NCI-H146 treated with DMSO at 0.1 percent for 48 hours (cell line): ENCODE measurements around the gene SH3PXD2A.
"Not testable (repeated sequence)": the region's sequence is repeated elsewhere in the genome, so short reads cannot be mapped to it uniquely, and the experiment has no call there.

Experiments
- DNase-seq: peaks from one replicate; lab custom pipeline; 2025; ENCODE audit not compliant: unreplicated experiment; lab: John Stamatoyannopoulos, UW

The SH3PXD2A gene

DNA sequence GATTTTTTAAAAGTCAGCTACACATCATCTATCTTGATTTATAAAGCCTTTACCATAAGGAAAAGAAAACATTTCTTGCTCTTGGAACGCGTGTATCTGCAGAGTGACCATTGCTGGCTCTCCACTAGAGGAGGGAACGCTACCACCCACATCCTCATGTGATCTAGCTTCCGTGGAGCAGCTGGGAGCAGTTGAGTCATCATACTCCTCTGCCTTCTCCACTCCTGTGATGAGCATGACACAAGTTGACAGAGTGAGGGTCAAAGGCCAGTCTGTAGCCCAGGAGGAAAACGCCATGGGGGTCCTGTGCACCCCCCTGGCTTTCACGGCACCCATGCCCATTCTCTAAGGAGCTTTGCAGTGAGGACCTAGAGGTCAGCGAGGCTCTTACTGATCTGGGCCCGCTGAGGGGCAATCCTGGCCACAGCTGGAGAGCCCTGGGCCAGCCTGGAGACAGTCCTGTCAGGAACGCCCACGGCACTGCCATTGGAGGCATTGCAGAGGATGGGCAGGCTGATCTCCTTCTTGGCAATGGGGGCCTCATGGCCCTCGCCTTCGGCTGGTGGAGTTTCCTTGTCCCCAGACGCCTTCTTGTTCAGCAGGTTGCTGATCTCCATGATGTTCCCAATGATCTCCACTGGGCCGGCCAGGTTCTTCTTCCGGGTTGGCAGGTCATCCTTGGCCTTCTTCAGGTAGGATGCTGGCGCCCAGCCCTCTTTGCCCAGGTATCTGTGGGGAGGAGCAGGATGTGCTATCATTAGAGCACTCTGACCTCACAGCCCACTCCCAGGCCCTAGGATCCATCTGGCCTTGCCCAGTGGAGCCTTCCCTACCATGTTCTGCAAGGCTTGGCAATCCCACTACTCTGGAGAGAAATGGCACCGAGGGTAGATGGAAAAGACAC is 242.7 kb downstream of the SH3PXD2A start:
- DNase-seq = no peak

DNA sequence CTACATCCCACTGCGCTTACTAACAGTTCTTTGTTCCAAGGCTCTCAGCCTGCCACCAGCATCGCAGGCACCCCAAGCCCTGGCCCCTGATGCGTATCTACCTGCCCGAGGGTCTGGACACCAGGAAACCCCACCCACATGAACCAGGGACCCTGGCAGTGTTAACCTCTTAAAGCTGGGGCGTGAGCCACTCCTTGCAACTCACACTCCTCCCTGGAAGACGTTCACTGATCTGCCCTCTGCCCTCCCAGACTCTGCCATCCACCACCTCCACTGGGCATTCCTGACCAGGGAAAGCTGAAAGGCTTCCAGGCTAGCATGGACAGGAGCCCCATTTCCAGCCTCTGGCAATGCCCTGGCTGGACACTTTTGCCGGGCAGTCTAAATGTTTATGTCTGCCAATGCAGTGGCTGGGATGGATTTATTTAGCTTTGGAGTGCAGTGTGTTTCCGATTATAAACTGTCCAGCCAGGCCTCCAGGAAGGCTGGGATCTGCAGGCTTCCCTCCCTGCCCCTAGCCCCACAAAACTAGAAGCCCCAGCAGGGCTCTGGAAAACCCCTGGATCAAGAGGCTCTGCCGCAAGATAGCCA is 244.4 kb downstream of the SH3PXD2A start:
- DNase-seq = no peak

DNA sequence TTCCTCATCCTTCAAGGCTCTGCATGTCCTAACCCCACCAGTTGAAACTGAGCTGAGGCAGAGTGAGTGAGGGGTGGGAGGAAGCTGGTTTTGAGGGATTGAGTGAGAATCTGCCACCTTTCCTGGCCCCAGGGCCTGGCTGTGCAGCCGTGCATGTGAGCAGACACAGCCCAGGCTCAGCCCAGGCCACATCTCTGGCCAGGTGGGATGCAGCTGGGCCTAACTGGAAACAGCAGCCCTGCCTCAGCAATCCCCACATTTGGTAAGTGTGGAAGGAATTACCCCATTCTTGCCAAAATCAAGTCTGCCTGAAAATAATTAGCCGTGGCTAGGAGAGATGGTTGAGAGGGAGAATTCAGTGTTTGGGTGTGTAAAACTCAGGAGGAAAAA is 245.3 kb downstream of the SH3PXD2A start:
- DNase-seq = no peak

DNA sequence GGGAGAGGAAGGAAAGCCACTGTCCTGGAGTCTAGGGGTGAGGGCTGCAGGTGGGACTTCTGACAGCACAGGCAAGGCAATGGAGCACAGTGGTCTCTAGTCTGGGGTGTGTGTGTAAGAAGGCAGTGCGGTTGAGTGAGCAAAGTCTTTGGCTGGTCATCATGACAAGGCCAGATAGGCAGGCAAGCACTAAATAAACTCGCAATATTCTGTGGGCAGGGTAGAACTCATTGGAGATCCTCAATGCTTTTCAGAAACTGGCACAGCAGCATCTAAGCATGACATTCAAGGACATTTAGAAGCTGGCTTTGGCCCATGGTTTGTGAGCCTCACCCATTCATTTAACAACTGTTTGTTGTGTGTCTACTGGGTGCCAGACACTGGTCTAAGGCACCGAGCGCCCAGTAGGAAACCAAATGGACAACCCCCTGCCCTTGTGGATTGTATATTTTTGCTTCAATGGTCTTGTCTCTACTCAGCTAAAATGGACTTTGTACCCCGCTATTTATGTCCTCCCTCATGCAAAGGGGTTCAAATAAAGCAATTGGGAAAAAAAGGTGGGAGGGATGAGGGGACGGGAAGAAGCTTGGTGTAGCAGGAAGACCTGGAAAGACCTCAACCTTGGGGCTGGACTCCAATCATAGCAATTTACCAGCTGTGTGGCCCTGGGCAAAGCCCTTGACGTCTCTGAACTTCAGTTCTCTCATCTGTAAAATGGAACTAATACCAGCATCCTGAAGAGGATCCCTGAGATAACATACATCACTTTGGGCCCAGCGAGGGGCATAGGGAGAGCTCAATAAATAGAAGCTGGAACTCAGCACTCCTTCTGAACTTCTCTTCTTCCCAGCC is 245.9 kb downstream of the SH3PXD2A start:
- no peak for DNase-seq

DNA sequence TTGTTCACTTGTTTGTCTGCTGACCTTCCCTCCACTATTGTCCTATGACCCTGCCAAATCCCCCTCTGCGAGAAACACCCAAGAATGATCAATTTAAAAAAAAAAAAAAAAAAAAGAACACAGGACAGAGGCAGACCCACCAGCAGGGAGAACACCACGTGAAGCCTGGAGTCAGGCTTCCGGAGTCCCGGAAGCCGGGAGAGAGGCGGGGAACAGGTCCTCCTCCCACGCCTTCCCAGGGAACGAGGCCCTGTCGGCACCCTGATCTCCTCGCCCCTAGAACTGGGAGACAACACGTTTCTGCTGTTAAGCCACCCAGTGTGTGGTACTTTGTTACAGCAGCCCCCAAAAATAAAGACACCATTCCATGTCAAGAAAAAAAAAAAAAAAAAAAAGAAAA is 247.3 kb downstream of the SH3PXD2A start:
- not testable (repeated sequence) for DNase-seq

DNA sequence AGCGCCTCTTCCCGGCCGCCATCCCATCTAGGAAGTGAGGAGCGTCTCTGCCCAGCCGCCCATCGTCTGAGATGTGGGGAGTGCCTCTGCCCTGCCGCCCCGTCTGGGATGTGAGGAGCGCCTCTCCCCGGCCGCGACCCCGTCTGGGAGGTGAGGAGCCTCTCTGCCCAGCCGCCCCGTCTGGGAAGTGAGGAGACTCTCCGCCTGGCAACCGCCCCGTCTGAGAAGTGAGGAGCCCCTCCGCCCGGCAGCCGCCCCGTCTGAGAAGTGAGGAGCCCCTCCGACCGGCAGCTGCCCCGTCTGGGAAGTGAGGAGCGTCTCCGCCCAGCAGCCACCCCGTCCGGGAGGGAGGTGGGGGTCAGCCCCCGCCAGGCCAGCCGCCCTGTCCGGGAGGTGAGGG is 248.3 kb downstream of the SH3PXD2A start:
- DNase-seq = not testable (repeated sequence)

DNA sequence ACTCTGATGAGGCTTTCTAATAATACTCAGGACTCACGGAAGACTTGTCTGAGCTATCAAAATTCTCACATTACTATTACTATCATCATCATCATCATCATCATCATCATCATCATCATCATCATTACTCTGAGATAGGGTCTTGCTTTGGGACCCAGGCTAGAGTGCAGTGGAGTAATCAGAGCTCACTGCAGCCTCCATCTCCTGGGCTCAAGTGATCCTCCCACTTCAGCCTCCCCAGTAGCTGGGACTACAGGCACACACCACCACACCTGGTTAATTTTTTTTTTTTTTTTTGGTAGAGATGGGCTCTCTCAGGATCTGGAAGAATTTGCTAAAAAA is 249.3 kb downstream of the SH3PXD2A start:
- not testable (repeated sequence) for DNase-seq

DNA sequence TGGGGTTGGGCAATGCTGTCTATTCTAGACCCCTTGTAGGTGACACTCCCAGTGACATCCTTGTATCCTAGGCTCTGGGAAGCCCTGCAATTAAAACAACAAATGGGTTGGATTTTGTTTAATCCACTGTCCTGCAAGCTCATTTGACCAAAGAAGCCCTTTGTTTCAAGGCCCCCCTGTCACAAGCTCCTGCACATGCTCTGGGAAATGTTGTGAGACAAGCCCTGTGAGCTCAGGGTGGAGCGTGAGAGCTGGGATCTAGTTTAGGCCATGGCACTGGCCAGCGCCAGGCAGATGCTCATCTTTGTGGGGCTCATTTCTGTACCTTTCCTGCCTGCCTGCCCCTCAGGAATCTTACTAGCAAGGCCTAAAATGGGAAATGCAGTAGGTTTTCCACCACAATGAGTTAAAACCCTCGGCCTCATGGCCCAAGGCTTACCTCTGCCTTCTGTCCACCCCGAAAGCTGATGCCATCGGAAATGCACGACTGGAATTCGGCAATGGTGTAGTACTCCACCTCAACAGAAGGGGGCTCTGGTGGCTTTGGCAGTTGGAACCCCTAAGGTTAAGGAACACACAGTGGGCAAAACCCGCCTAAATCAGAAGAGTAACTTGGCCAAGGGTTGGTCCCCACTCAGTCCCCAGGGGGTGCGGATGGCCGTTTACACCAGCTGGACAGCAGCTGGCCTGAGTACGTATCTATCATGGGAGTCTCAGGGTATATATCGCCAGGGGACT is 249.8 kb downstream of the SH3PXD2A start:
- DNase-seq = no peak

DNA sequence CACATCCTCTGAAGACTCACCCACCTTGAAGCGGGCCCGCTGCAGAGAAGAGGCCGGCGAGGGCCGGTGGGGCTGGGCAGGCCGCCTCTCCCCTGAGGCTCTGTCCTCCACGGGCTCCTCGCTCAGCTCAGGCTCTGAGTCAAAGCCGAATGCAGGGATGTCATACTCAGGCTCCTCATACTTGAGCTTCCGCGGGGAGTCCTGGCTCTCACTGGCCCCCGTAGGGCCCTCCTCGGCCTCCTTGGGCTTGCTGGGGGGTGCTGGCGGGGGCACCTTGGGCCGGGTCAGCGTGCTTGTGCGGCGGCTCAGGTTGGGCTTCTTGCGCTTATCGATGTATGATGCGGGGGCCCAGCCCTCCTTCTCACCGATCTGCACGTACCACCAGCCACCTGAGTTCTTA is 252.0 kb downstream of the SH3PXD2A start:
- no peak for DNase-seq

DNA sequence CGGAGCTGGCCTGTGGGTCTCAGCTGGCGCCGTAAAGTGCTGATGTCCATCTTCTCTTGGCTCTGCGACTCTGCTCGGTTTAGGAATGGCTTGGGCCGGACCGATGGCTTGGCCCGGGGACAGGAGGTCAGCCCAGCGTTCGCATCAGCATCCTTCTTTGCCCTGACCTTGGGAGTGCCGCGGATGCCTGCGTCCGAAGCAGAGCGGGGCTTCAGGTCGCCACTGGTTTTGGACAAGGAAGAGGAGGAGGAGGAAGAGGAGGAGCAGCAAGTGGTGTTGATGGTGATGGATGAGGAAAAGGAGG is 252.6 kb downstream of the SH3PXD2A start:
- no peak for DNase-seq

DNA sequence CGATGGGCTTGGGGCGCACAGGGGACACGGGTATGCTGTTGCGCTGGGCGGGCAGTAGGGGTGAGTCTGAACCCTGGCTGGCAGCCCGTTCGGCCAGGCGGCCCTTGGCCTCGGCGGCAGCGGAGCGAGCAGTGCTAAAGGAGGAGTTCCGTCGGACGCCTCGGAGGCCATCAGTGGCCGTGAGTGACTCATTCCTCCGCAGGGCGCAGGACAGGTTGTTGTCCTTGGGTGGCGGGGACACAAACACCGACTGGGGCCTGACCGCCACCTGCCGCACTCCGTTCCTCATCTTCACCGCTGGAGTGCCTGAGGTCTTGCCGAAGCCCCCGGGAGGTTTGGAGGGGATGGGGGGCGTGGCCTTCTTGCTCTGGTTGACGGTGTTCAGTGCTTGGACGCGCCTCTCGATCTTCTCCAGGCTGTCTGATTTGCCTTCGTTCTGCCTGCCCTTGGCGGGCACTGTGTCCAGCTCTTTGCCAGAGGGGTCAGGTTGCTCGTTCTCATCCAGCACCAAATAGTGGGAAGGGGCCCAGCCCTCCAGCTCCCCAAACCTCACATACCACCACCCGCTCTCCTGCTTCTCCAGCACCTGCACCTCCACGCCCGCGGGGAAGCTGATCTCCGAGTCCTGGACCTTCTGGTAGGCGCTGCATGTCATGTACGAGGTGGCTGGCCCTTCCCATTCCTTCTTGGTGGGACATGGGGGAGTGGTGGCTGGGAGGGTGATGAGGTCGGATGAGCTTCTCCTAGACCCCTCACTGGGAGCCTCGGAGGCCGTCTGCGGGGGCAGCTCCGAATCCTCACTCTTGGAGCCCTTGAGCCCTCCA is 253.1 kb downstream of the SH3PXD2A start:
- DNase-seq = no peak

DNA sequence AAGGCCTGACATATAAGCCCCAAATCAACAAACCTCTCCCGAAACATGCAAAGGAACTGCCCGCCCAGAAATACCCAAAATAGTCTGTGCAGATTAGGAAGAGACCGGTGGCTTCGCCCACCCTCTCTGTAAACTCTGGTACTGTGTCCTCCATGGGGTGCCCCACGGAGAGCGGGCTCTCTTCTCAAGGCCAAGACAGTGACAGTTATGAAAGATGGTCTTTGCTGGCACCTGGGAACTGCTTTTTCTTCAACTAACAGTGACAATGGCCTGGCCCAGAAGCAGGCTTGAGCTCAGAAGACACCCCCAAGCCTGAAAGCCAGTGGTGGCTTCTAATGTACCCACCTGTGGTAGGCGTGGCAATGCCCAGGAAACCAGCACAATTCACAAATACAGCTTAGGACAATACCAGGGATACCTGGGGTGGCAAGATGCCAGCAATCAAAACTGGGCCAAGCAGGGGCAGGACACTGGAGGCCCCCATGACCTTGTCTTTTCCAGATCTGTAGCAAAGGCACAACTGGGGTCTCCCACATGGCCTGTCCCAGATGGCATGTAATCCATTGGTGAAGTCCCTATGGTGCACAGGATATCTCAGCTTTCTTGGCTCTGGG is 254.3 kb downstream of the SH3PXD2A start:
- DNase-seq = no peak

DNA sequence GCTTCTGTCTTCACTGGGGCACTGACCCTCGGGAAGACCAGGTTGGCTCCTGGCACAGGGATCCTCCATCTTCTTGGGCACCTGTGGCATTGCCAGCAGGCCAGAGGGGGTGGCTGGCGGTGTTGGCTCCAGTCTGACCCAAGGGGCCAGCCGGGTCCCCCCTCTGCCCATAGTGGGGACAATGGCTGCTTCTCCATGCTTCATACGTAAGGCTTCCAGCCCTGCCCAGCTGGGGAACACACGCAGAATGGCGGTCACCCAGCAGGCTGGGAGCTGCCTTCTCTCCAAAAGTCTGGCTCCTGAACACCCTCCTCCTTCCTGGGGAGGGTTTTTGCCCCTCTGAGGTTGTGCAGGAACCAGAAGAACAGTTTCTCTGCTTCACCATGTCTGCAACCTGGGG is 255.1 kb downstream of the SH3PXD2A start:
- DNase-seq = no peak

DNA sequence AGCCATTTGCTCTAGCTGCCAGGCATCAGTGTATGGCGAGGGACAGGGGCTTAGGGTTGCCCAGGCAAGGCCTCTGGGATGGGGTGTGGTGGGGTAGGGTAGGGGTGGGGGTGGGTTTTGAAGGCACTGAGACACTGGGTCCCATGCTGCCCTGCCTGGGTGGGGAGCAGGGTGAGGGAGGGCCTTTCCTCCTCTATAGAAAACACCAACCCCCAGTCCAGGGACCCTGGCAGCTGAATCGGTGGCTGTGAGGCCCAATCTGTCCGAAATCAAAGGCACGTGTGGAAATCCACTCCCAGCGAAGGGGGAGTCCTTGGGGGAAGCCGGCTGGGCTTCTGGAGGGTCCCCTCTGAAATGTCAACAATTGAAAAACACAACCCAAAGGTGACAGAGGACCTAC is 255.5 kb downstream of the SH3PXD2A start:
- no peak for DNase-seq

DNA sequence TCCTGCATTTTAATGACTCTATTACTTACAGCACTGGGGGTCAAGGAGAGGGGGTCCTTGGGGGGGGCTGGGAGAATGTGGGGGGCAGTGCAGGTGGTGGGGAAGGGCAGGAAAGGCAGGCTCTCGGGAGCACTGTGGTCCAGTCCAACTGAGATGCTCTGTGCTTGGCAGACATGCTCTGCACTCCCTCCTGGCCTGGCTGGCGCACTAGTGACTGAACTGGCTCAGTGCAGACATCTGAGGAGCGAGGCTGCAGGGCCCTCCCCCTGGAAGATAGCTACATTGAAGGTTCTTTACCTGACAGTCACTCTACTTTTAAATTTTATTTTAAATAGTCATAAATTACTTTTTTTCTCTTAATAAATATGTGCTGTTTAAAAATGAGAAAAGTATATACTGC is 256.2 kb downstream of the SH3PXD2A start:
- no peak for DNase-seq

DNA sequence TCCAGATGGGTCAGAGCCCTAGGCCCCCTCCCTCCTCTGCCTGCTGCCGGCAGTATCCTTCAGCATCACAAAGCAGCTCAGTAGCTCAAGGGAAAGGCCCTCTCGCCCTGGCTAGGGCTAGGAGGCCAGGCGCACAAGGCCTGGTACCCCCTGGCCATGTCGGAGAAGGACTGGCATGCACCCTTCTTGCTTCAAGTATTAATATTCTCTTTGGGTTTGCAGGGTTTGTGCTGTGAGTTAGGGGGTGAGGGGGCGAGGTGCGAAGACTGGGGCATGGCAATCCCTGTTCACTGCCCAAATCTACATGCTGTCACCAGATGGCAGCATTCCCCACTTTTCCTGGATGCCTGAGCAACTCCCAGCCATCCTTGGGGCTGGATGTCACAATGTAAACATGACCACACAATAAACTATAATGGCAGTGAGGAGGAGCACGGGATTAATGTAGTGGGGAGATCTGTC is 256.7 kb downstream of the SH3PXD2A start:
- peak; percentile 69 for DNase-seq

DNA sequence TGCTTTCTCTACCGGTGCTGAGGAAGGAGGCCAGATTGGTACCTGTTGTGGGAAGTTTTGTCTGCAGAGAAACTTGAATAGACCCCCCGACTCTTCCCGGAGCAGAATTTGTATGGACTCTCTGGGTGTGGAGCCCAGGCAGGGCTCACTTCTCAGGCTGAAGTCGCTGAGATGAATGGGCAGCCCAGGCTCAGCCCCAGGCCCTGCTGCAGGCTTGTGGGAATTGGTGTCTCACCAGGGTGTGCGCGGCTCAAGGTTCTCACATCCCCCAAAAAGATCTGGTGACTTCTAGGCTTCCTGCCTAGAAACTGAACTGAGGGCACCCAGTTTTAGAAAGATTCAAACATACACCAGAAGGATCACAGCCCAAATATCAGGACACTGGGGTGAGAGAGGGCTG is 258.4 kb downstream of the SH3PXD2A start:
- DNase-seq = no peak

DNA sequence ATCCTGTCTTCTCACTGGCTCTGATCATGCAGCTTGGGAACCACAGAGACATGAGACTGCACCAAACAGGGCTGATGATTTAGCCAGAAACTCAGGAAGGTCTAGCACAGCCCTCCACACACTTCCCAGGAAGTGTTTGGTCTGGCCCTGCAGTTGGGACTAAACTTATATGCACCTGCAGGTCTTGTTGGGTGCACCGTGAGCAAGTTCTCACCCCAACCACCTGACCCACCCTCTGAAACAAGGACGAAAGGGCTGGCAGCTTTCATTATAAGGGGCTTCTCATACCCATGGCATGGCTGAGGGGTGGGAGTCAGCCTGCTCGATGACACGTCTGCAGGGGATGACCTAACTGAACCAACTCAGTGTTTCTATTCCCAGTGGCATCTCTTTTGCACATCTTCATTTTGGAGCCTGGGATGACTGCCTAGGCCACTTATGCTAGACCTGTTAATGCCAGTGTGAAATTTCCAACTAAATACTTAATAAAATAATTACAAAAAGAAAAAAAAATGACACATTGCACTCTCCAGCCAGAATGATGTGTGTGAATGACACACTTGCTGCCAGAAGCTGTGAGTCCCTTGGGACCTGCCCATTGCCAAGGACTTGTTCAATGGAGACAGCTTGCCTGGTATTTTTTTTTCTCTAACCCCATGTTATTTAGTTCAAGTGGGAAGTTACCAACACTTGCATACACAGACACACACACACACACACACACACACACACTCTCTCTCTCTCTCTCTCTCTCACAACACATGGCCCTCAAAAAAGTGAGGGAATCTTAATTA is 259.2 kb downstream of the SH3PXD2A start:
- DNase-seq = no peak

DNA sequence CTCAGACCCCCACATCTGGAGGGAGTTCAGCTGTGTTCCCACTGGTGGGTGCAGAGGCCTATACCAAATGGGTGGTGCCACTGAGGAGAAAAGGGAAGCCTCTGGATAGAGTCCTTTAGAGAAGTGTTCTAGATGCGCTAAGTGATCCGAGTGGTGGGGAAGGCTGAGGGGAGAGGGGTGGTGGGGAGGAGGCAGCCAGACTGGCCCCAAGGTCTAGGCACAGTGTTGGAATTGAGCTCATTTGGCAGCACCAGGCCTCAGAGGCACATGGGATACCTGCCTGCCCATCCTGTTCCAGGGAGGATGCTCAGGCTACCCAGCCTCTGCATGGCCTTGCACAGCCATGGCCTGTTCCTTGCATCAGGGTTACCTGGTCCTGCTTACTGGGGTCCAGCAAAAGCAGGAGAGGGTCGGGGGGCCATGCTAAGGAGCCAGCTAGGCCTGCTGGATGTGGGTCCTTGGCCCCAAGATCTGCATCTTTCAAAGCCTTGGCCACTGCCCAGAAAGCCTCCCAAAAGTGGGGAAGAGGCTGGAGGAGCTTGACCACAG is 262.3 kb downstream of the SH3PXD2A start:
- DNase-seq = no peak
